GM12872 (cell line): ENCODE measurements around the gene KIAA0319L.

Source experiments
- TF ChIP-seq, protein P1 (sequence below): IDR thresholded peaks from 3 replicates; pipeline ENCODE4 v1.5.1; 2011; ENCODE audit warnings: low read depth, mild to moderate bottlenecking, low read length, moderate library complexity; ENCODE audit not compliant: insufficient read depth

Gene KIAA0319L

DNA sequence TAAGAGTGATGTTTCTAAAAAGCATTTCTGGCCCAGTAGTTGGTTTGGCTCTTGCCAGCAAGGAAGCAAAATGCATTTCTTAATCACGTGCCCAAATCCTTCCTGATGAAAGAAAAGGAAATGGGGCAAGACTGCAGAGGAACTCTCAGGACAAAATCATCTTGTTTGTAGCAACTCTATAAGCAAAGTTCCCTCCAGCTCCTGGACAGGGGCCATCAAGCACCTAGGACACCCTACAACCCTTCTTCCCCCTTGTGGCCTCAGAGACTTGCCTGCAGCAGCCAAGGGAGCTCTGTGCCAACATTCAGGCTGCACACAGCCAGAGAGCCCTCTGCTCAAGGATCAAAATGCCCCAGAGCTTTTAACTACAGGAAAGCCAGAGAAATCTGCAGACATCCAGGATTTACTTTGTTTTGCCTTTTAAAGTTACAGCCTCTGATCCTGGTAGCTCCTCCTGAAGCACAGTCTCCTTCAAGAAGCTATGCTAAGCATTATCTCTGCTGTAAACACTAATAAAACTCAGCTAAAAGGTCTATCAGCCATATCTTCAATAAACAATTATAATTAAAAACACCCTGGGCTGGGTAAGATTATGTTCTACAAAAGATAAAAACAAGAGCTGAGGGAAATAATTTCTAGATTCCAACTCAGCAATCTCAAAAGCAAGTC lies 105.0 kb downstream of the KIAA0319L start:
- TF ChIP-seq, protein P1, sequence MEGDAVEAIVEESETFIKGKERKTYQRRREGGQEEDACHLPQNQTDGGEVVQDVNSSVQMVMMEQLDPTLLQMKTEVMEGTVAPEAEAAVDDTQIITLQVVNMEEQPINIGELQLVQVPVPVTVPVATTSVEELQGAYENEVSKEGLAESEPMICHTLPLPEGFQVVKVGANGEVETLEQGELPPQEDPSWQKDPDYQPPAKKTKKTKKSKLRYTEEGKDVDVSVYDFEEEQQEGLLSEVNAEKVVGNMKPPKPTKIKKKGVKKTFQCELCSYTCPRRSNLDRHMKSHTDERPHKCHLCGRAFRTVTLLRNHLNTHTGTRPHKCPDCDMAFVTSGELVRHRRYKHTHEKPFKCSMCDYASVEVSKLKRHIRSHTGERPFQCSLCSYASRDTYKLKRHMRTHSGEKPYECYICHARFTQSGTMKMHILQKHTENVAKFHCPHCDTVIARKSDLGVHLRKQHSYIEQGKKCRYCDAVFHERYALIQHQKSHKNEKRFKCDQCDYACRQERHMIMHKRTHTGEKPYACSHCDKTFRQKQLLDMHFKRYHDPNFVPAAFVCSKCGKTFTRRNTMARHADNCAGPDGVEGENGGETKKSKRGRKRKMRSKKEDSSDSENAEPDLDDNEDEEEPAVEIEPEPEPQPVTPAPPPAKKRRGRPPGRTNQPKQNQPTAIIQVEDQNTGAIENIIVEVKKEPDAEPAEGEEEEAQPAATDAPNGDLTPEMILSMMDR, result no peak

DNA sequence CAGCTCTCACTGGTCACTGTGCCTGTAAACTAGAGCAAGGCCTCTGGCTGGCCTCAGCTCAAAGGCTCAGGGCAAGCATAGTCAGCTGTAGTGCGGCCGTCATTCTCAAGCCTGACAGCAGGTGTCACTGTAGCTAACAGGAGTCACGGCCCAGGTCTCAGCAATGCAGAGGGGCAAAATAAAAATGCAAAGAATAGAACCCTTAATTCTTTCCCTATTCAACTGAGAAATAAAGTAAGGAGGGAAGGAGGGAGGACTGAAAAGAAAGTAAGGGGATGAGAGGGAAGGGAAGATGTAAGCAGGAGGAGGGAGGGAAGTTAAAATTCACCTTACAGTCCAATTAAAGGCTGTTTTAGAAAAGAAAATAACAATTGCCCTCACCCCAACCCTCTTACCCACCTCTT lies 106.1 kb downstream of the KIAA0319L start:
- TF ChIP-seq, protein P1, result peak; percentile 89

DNA sequence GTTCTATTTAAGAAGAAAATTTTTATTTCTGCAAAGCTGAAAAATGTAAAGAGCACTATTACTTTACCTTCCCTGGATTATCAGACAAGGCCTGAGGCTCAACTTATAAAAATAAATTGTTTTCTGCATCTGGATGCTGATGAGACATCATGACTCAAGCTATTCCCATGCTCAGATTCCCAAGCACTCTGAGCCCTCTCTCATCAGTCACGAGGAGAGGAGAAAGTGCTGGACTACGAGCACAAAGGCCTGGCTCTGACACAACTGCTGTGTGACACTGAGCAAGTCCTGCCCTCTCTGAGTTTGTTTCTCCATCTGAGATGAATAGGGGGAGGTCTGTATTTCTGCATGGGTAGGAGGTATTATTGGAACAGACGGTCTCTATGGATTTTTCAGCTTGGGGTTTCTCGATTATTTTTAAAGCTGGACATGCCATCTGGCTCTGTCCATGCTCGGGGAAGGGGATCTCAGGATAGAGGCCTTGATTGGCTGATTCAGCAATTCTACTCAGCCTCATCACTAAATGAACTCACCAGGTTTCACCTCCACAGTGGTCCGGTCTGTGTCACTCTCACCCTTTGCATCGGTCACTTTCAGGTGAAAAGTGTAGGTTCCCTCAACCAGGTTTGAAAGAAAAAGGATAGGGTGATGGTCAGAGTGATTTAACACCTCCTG lies 107.7 kb downstream of the KIAA0319L start:
- TF ChIP-seq, protein P1, result no peak

DNA sequence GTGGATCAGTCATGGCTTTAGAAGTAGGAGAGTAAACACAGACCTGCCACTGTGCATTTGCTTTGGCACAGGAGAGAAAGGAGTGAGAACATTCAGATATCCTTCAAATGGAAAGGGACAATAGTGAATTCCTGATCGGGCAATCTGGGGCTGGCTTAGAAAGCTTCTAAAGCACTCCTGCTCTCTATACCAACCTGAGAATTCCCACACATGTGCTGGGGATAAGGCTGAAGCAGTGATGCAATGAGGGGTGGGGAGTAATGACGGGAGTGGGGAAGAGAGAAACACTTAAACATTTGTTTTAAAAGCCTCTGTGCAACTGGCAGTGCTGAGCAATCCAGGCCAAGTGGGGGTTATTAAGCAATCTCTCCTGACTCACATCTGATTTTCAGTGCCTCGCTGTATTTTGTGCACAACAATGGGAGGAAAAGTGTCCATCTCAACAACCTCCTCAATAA lies 108.8 kb downstream of the KIAA0319L start:
- TF ChIP-seq, protein P1, result no peak

DNA sequence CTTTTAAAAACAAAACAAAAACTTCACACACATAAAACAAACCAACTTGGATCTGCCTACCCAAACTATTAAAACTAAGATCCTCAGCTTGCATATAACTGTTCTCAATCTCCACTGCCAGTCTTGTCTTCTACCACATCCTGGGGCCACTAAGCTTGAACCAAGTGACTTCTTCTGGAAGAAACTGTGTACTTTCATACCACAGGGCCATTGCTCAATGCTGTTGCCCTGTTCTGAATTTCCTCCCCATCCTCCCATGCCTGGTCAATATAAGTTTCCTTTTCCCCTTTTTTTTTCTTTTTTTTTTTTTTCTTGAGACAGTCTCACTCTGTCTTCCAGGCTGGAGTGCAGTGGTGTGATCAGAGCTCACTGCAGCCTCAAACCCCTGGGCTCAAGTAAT lies 109.9 kb downstream of the KIAA0319L start:
- TF ChIP-seq, protein P1, result no peak

DNA sequence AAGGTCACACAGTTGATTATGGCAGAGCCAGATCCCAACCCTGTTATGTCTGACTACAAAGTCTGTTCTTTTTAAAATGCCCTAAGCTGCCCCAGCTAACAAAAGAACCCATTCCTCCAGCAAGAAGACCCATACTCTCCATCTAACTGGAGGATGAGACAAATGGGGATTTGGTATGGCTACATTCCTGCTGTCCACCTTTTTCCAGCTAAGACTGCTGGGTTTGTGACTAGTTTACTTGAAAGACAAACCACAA lies 112.8 kb downstream of the KIAA0319L start:
- TF ChIP-seq, protein P1, result no peak

DNA sequence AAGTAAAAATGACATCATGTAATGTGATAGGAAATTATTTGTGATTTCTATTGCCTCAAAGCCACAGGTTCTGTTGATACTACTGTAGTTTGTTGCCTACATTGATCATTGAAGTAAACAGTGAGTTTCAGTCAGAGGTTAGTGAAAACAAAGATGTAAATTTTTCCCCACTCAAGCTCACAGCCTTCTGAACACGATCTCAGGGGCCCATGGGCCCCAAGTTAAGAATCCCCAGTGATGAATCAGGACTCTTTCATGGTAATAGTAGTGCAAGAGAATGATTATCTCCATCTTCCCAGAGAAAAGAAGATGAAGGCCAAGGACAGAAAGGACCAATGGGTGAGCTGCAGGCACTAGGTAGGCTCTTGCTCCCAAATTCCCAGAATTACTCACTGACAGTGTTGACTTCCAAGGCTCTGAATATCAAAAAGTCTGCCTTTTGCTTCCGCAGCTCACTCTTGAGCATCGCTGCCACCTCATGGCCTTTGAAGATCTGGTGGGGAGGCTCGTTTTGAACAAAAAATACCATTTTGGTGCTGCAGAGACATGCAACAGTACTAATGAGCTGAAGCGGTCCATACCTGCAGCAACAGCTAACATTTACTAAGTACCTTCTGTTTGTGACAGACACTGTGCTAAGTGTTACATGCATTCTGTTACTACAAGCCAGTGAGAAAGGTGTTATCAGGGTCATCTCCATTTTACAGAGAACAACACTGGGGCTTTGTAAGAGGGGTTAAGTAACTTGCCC lies 113.3 kb downstream of the KIAA0319L start:
- TF ChIP-seq, protein P1, result peak; percentile 16; the same call in 1 of the 3 replicates
